Fibroblast of mammary gland (primary cell): Measurements from ENCODE around the gene PI4KA.

Experiments used
- DNase-seq: peaks from one replicate; pipeline ENCODE4 v3.0.0-alpha.2; 2010; ENCODE audit warnings: low read depth
- H3K4me3 ChIP-seq: 2 replicates; pipeline ENCODE4 v1.5.1; 2011; ENCODE audit warnings: low read depth, mild to moderate bottlenecking, low read length, moderate library complexity; ENCODE audit not compliant: control insufficient read depth
- CTCF ChIP-seq: conservative IDR thresholded peaks from 2 replicates; pipeline ENCODE4 v1.5.1; 2011; ENCODE audit warnings: low read depth, low read length, inconsistent platforms; ENCODE audit not compliant: control insufficient read depth, insufficient read depth

PI4KA gene

GRCh38 chr22:20763630-20764470 is 94.8 kb downstream of the PI4KA start:
- peak; percentile 60 for DNase-seq
- TF ChIP-seq CTCF: no peak
- H3K4me3 ChIP-seq: no peak overlapping the region

- no peak for TF ChIP-seq CTCF
- DNase-seq: no peak
- no peak overlapping the region for H3K4me3 ChIP-seq
These were observed 96.3 kb downstream of the PI4KA start for GRCh38 chr22:20762233-20762796.

GRCh38 chr22:20761536-20761935 is 97.1 kb downstream of the PI4KA start:
- DNase-seq: no peak
- no peak overlapping the region for H3K4me3 ChIP-seq
- no peak for TF ChIP-seq CTCF

- H3K4me3 ChIP-seq: no peak overlapping the region
- no peak for DNase-seq
- no peak for TF ChIP-seq CTCF
These were observed 98.5 kb downstream of the PI4KA start for GRCh38 chr22:20760084-20760483.

GRCh38 chr22:20758688-20759087 is 99.9 kb downstream of the PI4KA start:
- no peak overlapping the region for H3K4me3 ChIP-seq
- peak; percentile 22 for TF ChIP-seq CTCF
- DNase-seq: no peak

GRCh38 chr22:20756846-20757245 is 101.8 kb downstream of the PI4KA start:
- DNase-seq: no peak
- H3K4me3 ChIP-seq: no peak overlapping the region
- no peak for TF ChIP-seq CTCF
